Activated B cell treated with CpG ODN at 0.5 μM for 24 hours (primary cell): Measurements from ENCODE around the gene FLNC. TPM values are rescaled to one million over a fixed set of nuclear protein-coding genes. Genes with fewer than 3 reads are reported as not detected.

Experiments used
- ATAC-seq: fragments of 200-7000 bp; cut with Tn5 transposase; one replicate; pipeline ENCODE4 v1.10.0; 2021; ENCODE audit warnings: low read depth, mild to moderate bottlenecking, moderate library complexity
- CTCF ChIA-PET: fragments of 350-600 bp; sonication (Branson Sonifier 250); formaldehyde crosslinking; loops from one replicate; lab custom pipeline; 2021; ENCODE audit warnings: antibody characterized with exemption; lab: Charles Lee
- POLR2A ChIA-PET: fragments of 350-600 bp; sonication (Branson Sonifier 250); formaldehyde crosslinking; loops from one replicate; lab custom pipeline; 2021; ENCODE audit warnings: antibody characterized with exemption; lab: Charles Lee
- DNase-seq: peaks from one replicate; pipeline ENCODE4 v3.0.0; 2022
- H3K27ac Mint-ChIP-seq: one replicate; pipeline ENCODE4 v1.8.0; 2020; ENCODE audit warnings: mixed read lengths
- H3K27me3 Mint-ChIP-seq: one replicate; pipeline ENCODE4 v1.8.0; 2021; ENCODE audit warnings: mixed read lengths
- H3K36me3 Mint-ChIP-seq: one replicate; pipeline ENCODE4 v1.8.0; 2021; ENCODE audit warnings: low read depth, mixed read lengths
- H3K4me1 Mint-ChIP-seq: one replicate; pipeline ENCODE4 v1.8.0; 2021; ENCODE audit warnings: mixed read lengths
- H3K4me3 Mint-ChIP-seq: one replicate; pipeline ENCODE4 v1.8.0; 2020; ENCODE audit warnings: mild to moderate bottlenecking, mixed read lengths
- H3K9me3 Mint-ChIP-seq: one replicate; pipeline ENCODE4 v1.8.0; 2020; ENCODE audit warnings: mixed read lengths
- CTCF ChIP-seq: fragments of 200-600 bp; IDR thresholded peaks from one replicate; pipeline ENCODE4 v1.8.0; 2022; ENCODE audit warnings: antibody characterized with exemption, mild to moderate bottlenecking
- intact Hi-C: fragments of 100-400 bp; cut with micrococcal nuclease; formaldehyde crosslinking; loops from one replicate; pipeline ENCODE4 v1.15.1; 2024
- total RNA-seq: library from RNA; stranded (reverse); gene quantifications from 2 replicates; pipeline ENCODE4 v1.2.3, GENCODE V29; 2022

FLNC gene
- total RNA-seq, 1 donor from 2014 or later: not detected

DNA sequence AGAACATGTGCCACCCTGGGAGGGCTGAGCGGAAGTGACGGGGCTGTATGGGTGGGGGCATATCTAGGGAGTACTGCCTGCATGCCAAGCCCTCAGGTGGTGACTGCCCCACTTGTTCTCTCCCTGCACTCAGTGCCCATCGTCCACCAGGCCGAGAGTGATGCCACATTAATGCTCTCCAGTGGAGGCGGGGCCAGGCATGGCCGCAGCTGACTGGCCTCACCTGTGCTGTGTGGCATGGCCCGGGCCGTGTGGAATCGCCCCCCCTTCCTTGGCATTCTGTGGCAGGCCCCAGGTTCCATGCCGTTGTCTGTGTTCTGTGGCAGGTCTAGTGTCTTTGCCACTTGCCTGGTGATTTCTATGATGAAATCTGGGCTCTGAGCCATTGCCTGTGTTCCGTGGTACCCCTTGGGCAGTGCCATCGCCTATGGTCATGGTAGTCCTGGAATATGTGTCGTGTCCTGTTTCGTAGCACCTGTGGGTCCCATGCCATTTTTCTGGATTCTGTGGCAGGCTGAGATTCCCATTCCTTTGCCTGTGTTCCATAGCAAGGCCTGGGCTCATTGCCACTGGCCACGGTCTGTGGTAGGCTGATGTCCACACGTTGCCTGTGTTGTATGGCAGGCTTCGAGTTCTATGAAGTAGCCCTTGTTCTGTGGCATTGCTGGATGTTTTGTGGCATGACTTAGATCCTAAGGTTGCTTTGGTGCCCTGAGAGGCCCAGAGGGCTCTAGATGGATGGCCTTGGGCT is 8.9 kb downstream of the FLNC start:
- Mint-ChIP-seq H3K36me3 (no peaks in the 10 kb centered on the region), H3K4me1 (peaks cover 4% of the 10 kb centered on the region), H3K27me3 (peaks cover 3% of the 10 kb centered on the region), H3K4me3 (no peak overlapping the region), H3K27ac (no peak overlapping the region), H3K9me3 (no peaks in the 10 kb centered on the region)
- no peak for TF ChIP-seq CTCF
- ATAC-seq: no peak
- ChIA-PET CTCF (no interaction called here), POLR2A (no interaction called here)
- no peak for DNase-seq
- intact Hi-C loops: no loop called here

GRCh38 chr7:128839751-128840177 is 9.6 kb downstream of the FLNC start:
- no peak for DNase-seq
- Mint-ChIP-seq H3K36me3 (no peaks in the 10 kb centered on the region), H3K4me1 (peaks cover 4% of the 10 kb centered on the region), H3K9me3 (no peaks in the 10 kb centered on the region), H3K27me3 (peaks cover 2% of the 10 kb centered on the region), H3K4me3 (no peak overlapping the region), H3K27ac (no peak overlapping the region)
- ATAC-seq: no peak
- no peak for TF ChIP-seq CTCF
- CTCF ChIA-PET: no interaction called here
- intact Hi-C loops: loop anchor here (5.0 kb wide), 1 partner anchor 373 kb away; no protein-coding TSS in a partner anchor
- POLR2A ChIA-PET: no interaction called here

- Mint-ChIP-seq H3K27me3 (peaks cover 2% of the 10 kb centered on the region), H3K36me3 (no peaks in the 10 kb centered on the region), H3K4me3 (no peak overlapping the region), H3K9me3 (no peaks in the 10 kb centered on the region), H3K4me1 (peaks cover 4% of the 10 kb centered on the region), H3K27ac (no peak overlapping the region)
- DNase-seq (no peak), ATAC-seq (no peak)
- intact Hi-C loops: loop anchor here (5.0 kb wide), 1 partner anchor 372 kb away; no protein-coding TSS in a partner anchor
- ChIA-PET CTCF (interaction anchor here (1.6 kb wide), 1 partner anchor 43 kb away, joined by 13 read pairs; no protein-coding TSS in a partner anchor), POLR2A (no interaction called here)
- no peak for TF ChIP-seq CTCF
Observed at GRCh38 chr7:128840326-128841170, 10.3 kb downstream of the FLNC start.

GRCh38 chr7:128841171-128841690 is 11.0 kb downstream of the FLNC start:
- Mint-ChIP-seq H3K9me3 (no peaks in the 10 kb centered on the region), H3K27ac (no peak overlapping the region), H3K27me3 (peaks cover 2% of the 10 kb centered on the region), H3K4me3 (no peak overlapping the region), H3K4me1 (peaks cover 4% of the 10 kb centered on the region), H3K36me3 (no peaks in the 10 kb centered on the region)
- intact Hi-C loops: loop anchor here (5.0 kb wide), 1 partner anchor 371 kb away; no protein-coding TSS in a partner anchor
- DNase-seq: no peak
- TF ChIP-seq CTCF: no peak
- ChIA-PET CTCF (interaction anchor here (1.5 to 1.6 kb wide), 2 partner anchors 21 to 42 kb away, joined by 6 to 13 read pairs; partner anchors contain the start of gene ATP6V1F), POLR2A (no interaction called here)
- peak; percentile 47 for ATAC-seq
